Fibroblast of villous mesenchyme (primary cell): ENCODE data around the gene C3orf38. TPM values are rescaled to one million over a fixed set of nuclear protein-coding genes. Genes with fewer than 3 reads are reported as not detected.

Experiments
- DNase-seq: peaks from one replicate; pipeline ENCODE4 v3.0.0-alpha.2; 2010; ENCODE audit warnings: low read depth
- H3K4me3 ChIP-seq: 2 replicates; pipeline ENCODE4 v1.5.1; 2011; ENCODE audit warnings: low read depth, mild to moderate bottlenecking, low read length
- CTCF ChIP-seq: IDR thresholded peaks from 2 replicates; pipeline ENCODE4 v1.5.1; 2012; ENCODE audit warnings: low read depth, mild to moderate bottlenecking, low read length; ENCODE audit not compliant: insufficient read depth
- total RNA-seq: library from RNA; depleted of rRNA; stranded (reverse); fragments of >200 nt; gene quantifications from 2 replicates; pipeline ENCODE4 v1.2.3, GENCODE V29; 2012

Gene C3orf38
- total RNA-seq, 1 donor = 33.2 TPM

DNA sequence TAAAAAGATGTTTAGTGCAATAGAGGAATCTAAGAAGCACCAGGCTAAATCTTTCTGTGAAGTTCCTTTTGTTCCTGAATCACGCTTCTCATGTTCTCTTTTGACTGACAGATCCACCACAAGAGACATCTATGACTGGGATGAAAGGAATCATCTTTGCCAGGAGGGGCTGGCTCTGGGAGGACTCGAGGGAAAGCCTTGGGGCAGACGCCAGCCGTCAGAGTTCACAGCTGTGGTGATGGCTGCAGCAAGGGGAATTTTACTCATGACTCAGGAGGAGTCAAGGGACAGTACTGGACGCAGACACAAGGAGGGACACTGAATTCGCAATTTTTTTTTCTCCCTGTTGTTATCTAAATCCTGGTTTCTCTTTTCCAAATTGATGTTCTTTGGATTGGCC is 38.7 kb downstream of the C3orf38 start:
- no peak for DNase-seq
- H3K4me3 ChIP-seq = no peak overlapping the region
- TF ChIP-seq CTCF = no peak

GRCh38 chr3:88189361-88189810 is 39.6 kb downstream of the C3orf38 start:
- H3K4me3 ChIP-seq = peak overlapping the region; percentile 47
- TF ChIP-seq CTCF = no peak
- peak; percentile 50 for DNase-seq

- TF ChIP-seq CTCF = no peak
- no peak overlapping the region for H3K4me3 ChIP-seq
- DNase-seq = no peak
Measured at GRCh38 chr3:88191872-88192409, 42.2 kb downstream of the C3orf38 start.

- no peak overlapping the region for H3K4me3 ChIP-seq
- no peak for TF ChIP-seq CTCF
- DNase-seq = no peak
Measured at GRCh38 chr3:88192631-88193030, 42.9 kb downstream of the C3orf38 start.

DNA sequence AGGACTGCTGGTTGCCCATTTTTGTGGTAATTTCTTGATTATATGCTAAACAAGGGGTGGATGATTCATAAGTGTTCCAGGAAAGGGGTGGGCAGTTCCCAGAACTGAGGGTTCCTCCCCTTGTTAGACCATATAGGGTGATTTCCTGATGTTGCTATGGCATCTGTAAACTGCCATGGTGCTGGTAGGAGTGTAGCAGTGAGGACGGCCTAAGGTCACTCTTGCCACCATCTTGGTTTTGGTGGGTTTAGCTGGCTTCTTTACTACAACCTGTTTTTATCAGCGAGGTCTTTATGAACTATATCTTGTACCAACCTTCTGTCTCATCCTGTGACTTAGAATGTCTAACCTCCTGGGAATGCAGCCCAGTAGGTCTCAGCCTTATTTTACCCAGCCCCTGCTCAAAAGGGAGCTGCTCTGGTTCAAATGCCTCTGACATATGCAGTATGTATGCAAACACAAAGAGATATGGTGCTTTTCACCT is 46.2 kb downstream of the C3orf38 start:
- peak; percentile 12 for DNase-seq
- H3K4me3 ChIP-seq = no peak overlapping the region
- TF ChIP-seq CTCF = no peak

DNA sequence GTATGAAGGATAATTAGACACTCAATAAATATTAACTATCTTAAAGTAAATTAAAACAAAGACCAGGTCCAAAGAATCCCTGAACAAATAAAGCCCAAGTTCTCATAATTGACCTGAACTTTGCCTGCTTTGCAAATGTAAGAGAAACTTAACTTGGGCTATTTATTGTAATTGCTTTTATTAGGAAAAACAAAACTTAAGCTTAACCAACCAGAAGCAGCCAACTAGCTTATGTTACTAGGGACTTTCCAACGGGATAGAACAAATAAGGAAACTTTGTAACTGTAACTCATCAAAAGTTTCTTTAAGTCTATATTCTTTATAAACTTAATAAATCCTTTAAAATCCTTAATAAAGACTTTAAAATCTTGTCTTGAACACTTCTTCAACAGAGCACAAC is 48.4 kb downstream of the C3orf38 start:
- no peak for DNase-seq
- H3K4me3 ChIP-seq = no peak overlapping the region
- no peak for TF ChIP-seq CTCF

- DNase-seq = peak; percentile 66
- peak; percentile 92 for TF ChIP-seq CTCF
- H3K4me3 ChIP-seq = no peak overlapping the region
Measured at GRCh38 chr3:88203642-88204055, 53.9 kb downstream of the C3orf38 start.
